GM23338 (cell line): ENCODE results near the gene APBB1IP. TPM values are rescaled to one million over a fixed set of nuclear protein-coding genes. Genes with fewer than 3 reads are reported as not detected.

Source experiments
- ATAC-seq: fragments of 200-7000 bp; cut with Tn5 transposase; 3 replicates; pipeline ENCODE4 v1.9.1; 2020
- DNase-seq: peaks from one replicate; pipeline ENCODE4 v3.0.0-alpha.2; 2015; ENCODE audit warnings: low spot score
- H2AFZ ChIP-seq: fragments of 200-600 bp; sonication (generic); 2 replicates; pipeline ENCODE4 v1.8.0; 2016; ENCODE audit warnings: antibody characterized with exemption, mild to moderate bottlenecking, moderate library complexity
- H3F3A ChIP-seq: fragments of 200-600 bp; sonication (generic); replicated peaks from 2 replicates; pipeline ENCODE4 v1.8.0; 2017; ENCODE audit warnings: antibody characterized with exemption, mixed run types, low read depth
- H3K27ac ChIP-seq: fragments of 200-600 bp; sonication (generic); 2 replicates; pipeline ENCODE4 v1.6.1; 2016; ENCODE audit warnings: low read depth
- H3K27me3 ChIP-seq: fragments of 200-600 bp; sonication (generic); 2 replicates; pipeline ENCODE4 v1.8.0; 2016; ENCODE audit warnings: mild to moderate bottlenecking, mixed run types, moderate library complexity; ENCODE audit not compliant: insufficient read depth
- H3K36me3 ChIP-seq: fragments of 200-600 bp; sonication (generic); 2 replicates; pipeline ENCODE4 v1.8.0; 2016; ENCODE audit warnings: mild to moderate bottlenecking; ENCODE audit not compliant: insufficient read depth
- H3K4me1 ChIP-seq: fragments of 200-600 bp; sonication (generic); 2 replicates; pipeline ENCODE4 v1.8.0; 2016; ENCODE audit warnings: mild to moderate bottlenecking, moderate library complexity; ENCODE audit not compliant: insufficient read depth
- H3K4me2 ChIP-seq: fragments of 200-600 bp; sonication (generic); 2 replicates; pipeline ENCODE4 v1.7.1; 2017; ENCODE audit warnings: mixed run types
- H3K4me3 ChIP-seq: fragments of 200-600 bp; sonication (generic); 2 replicates; pipeline ENCODE4 v1.6.1; 2016; ENCODE audit warnings: mixed run types
- H3K79me2 ChIP-seq: fragments of 200-600 bp; sonication (generic); replicated peaks from 2 replicates; pipeline ENCODE4 v1.8.0; 2017; ENCODE audit warnings: mild to moderate bottlenecking; ENCODE audit not compliant: insufficient read depth
- H3K9me2 ChIP-seq: fragments of 200-600 bp; sonication (generic); 2 replicates; pipeline ENCODE4 v1.8.0; 2017; ENCODE audit not compliant: insufficient read depth
- H4K20me1 ChIP-seq: fragments of 200-600 bp; sonication (generic); replicated peaks from 2 replicates; pipeline ENCODE4 v1.8.0; 2017; ENCODE audit warnings: mild to moderate bottlenecking; ENCODE audit not compliant: insufficient read depth
- H3K27ac Mint-ChIP-seq: 2 replicates; pipeline ENCODE4 v1.8.0; 2020; ENCODE audit warnings: inconsistent platforms, mild to moderate bottlenecking, moderate library complexity, mixed read lengths
- H3K27me3 Mint-ChIP-seq: 3 replicates; pipeline ENCODE4 v1.8.0; 2022; ENCODE audit warnings: low read depth, mild to moderate bottlenecking, moderate library complexity, mixed read lengths, inconsistent platforms; ENCODE audit not compliant: insufficient read depth, poor library complexity
- H3K36me3 Mint-ChIP-seq: 3 replicates; pipeline ENCODE4 v1.8.0; 2021; ENCODE audit warnings: low read depth, mild to moderate bottlenecking, inconsistent platforms, moderate library complexity, mixed read lengths
- H3K4me1 Mint-ChIP-seq: 3 replicates; pipeline ENCODE4 v1.8.0; 2020; ENCODE audit warnings: mild to moderate bottlenecking, inconsistent platforms, mixed read lengths
- H3K4me3 Mint-ChIP-seq: 3 replicates; pipeline ENCODE4 v1.8.0; 2021; ENCODE audit warnings: moderate library complexity, mild to moderate bottlenecking, inconsistent platforms, mixed read lengths
- H3K9me3 Mint-ChIP-seq: 3 replicates; pipeline ENCODE4 v1.8.0; 2020; ENCODE audit warnings: moderate library complexity, mild to moderate bottlenecking, inconsistent platforms, mixed read lengths
- CREB1 ChIP-seq: fragments of 250-450 bp; sonication (Bioruptor Pico); IDR thresholded peaks from 2 replicates; pipeline ENCODE4 v1.5.0; 2020; ENCODE audit warnings: low read depth, mild to moderate bottlenecking, moderate library complexity
- CTCF ChIP-seq, 2 experiments: fragments of 200-600 bp in 1 of 2; sonication (generic) in 1 of 2; conservative IDR thresholded peaks; 2 replicates each; pipeline versions ENCODE4 v1.5.1 to v1.6.1; 2016 to 2017; ENCODE audit warnings: antibody characterized with exemption in 2 of 2, low read depth in 2 of 2, mild to moderate bottlenecking in 2 of 2, moderate library complexity in 1 of 2
- EZH2phosphoT487 ChIP-seq: fragments of 200-600 bp; sonication (generic); IDR thresholded peaks from one replicate; pipeline ENCODE4 v1.8.1; 2018; ENCODE audit warnings: antibody characterized with exemption; ENCODE audit not compliant: unreplicated experiment
- JUNB ChIP-seq: IDR thresholded peaks from one replicate; pipeline ENCODE4 v1.6.1; 2016; ENCODE audit warnings: antibody characterized with exemption; ENCODE audit not compliant: unreplicated experiment
- NANOG ChIP-seq: IDR thresholded peaks from 2 replicates; pipeline ENCODE4 v1.6.1; 2016; ENCODE audit warnings: antibody characterized with exemption, borderline replicate concordance
- POLR2AphosphoS5 ChIP-seq: IDR thresholded peaks from 2 replicates; pipeline ENCODE4 v1.6.1; 2016; ENCODE audit warnings: antibody characterized with exemption, low read depth
- REST ChIP-seq: IDR thresholded peaks from one replicate; pipeline ENCODE4 v1.6.1; 2018; ENCODE audit warnings: antibody characterized with exemption; ENCODE audit not compliant: unreplicated experiment
- STAT1 ChIP-seq: IDR thresholded peaks from one replicate; pipeline ENCODE4 v1.6.1; 2016; ENCODE audit warnings: antibody characterized with exemption; ENCODE audit not compliant: unreplicated experiment
- ZNF462 ChIP-seq: fragments of 250-450 bp; sonication (Bioruptor Pico); IDR thresholded peaks from 2 replicates; pipeline ENCODE4 v1.5.0; 2020; ENCODE audit warnings: mild to moderate bottlenecking, moderate library complexity
- polyA plus RNA-seq: library from polyadenylated mRNA; unstranded; fragments of >200 nt; fragmentation: Nextera tagmentation; extraction: Ambion mirVana; gene quantifications from 2 replicates; pipeline ENCODE4 v1.2.1, GENCODE V29; 2016
- total RNA-seq: library from RNA; depleted of rRNA; stranded (reverse); fragments of >200 nt; shearing (Covaris generic); gene quantifications from 2 replicates; pipeline ENCODE4 v1.2.3, GENCODE V29; 2014

The APBB1IP gene
- total and polyA plus RNA-seq, 2 experiments from 2014 or later = 0.14 to 0.16 TPM

GRCh38 chr10:26520575-26520974 lies 82.4 kb downstream of the APBB1IP start (continued):
- no peak for TF ChIP-seq REST
- TF ChIP-seq EZH2phosphoT487 = no peak

- no peaks in the 10 kb centered on the region for H3K36me3 ChIP-seq
- no peaks in the 10 kb centered on the region for H3K9me2 ChIP-seq
- peaks cover 5% of the 10 kb centered on the region; the same call in 1 of the 3 replicates for H3K4me1 Mint-ChIP-seq
- H3K79me2 ChIP-seq = no peaks in the 10 kb centered on the region
- no peaks in the 10 kb centered on the region for H3K9me3 Mint-ChIP-seq
- no peak overlapping the region for H3K4me3 Mint-ChIP-seq
- no peaks in the 10 kb centered on the region for H3K27me3 ChIP-seq
- H3K4me3 ChIP-seq = no peak overlapping the region
- no peak overlapping the region for H3K4me2 ChIP-seq
- H3K4me1 ChIP-seq = no peaks in the 10 kb centered on the region
- H3K27ac ChIP-seq = no peak overlapping the region
- no peak overlapping the region for H2AFZ ChIP-seq
- ATAC-seq = no peak
- H3K27ac Mint-ChIP-seq = no peak overlapping the region
- no peaks in the 10 kb centered on the region for H3F3A ChIP-seq
- no peaks in the 10 kb centered on the region; the same call in 1 of the 2 replicates for H4K20me1 ChIP-seq
- H3K36me3 Mint-ChIP-seq = 0 out of 3 replicates have a peak, but pooled peaks cover 2% of the 10 kb centered on the region
- DNase-seq = no peak
- no peaks in the 10 kb centered on the region for H3K27me3 Mint-ChIP-seq
- no peak for TF ChIP-seq EZH2phosphoT487
- no peak for TF ChIP-seq ZNF462
- no peak for TF ChIP-seq NANOG
- no peak for TF ChIP-seq CREB1 (CRISPR knock-in tag)
- no peak for TF ChIP-seq STAT1
- no peak for TF ChIP-seq CTCF (conservative IDR thresholded peaks at IDR 0.05; ENCODE audit: low read depth in 2 of 2)
- TF ChIP-seq JUNB = no peak
- no peak for TF ChIP-seq POLR2AphosphoS5
Observed at GRCh38 chr10:26524161-26524896, 86.2 kb downstream of the APBB1IP start.
